Panc1 (cell line): ENCODE data around the gene CDH23.

ENCODE experiments used
- POLR2AphosphoS5 ChIP-seq: IDR thresholded peaks from 2 replicates; pipeline ENCODE4 v1.6.1; 2012; ENCODE audit warnings: mild to moderate bottlenecking, low read depth, low read length, moderate library complexity
- TF ChIP-seq, protein P1 (sequence below): fragments of 450-650 bp; IDR thresholded peaks from 2 replicates; pipeline ENCODE4 v1.5.1; 2017; ENCODE audit warnings: mild to moderate bottlenecking

DNA sequence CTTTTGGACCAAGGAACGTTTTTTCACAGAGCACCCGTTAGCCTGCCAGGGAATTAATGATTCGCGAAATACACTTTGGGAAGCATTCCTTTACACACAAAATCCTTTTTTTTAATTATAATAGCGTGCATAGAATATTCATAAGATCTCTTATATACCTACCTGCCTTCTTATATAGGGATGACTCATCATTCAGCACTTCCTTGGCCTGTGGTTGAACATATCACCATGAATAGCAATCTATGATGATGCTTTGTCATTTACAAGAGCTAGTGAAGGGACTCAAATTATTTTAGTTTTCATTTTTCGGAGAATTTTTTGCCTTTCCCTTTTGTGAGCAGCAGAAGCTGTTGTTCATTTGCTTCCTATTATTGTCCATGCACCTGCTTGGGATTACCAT, 97.0 kb downstream of the CDH23 start:
- TF ChIP-seq, protein P1, sequence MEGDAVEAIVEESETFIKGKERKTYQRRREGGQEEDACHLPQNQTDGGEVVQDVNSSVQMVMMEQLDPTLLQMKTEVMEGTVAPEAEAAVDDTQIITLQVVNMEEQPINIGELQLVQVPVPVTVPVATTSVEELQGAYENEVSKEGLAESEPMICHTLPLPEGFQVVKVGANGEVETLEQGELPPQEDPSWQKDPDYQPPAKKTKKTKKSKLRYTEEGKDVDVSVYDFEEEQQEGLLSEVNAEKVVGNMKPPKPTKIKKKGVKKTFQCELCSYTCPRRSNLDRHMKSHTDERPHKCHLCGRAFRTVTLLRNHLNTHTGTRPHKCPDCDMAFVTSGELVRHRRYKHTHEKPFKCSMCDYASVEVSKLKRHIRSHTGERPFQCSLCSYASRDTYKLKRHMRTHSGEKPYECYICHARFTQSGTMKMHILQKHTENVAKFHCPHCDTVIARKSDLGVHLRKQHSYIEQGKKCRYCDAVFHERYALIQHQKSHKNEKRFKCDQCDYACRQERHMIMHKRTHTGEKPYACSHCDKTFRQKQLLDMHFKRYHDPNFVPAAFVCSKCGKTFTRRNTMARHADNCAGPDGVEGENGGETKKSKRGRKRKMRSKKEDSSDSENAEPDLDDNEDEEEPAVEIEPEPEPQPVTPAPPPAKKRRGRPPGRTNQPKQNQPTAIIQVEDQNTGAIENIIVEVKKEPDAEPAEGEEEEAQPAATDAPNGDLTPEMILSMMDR, result no peak
- TF ChIP-seq POLR2AphosphoS5, result no peak
